Measurements from ENCODE around the gene TNFAIP8L2. TPM values are rescaled to one million over a fixed set of nuclear protein-coding genes. Genes with fewer than 3 reads are reported as not detected.

TNFAIP8L2 gene
- total and polyA plus RNA-seq, 4 donors, result 3.4 to 31.8 (median 19.0) TPM

DNA sequence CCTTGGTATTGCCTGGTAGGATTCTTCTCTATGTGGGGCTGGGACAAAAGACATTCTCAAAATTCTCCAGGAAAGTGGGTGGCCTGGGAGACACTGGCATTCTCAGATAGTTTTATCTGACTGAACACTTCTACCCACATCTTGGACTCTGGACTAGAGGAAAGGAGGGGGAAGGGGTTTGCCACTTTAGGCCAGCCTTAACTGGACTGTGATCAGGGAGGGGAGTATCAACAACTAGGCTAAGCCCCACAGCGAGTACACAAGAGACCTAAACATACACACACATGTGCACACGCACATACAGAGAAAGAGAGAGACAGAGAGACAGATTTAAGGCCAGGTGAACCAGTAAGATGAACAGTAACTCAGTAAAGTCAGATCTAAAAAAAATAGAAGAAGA, 8.8 kb upstream of the TNFAIP8L2 start:
- DNase-seq, result no peak
- ATAC-seq (ENCODE audit: insufficient read depth, low FRiP score), result no peak

DNA sequence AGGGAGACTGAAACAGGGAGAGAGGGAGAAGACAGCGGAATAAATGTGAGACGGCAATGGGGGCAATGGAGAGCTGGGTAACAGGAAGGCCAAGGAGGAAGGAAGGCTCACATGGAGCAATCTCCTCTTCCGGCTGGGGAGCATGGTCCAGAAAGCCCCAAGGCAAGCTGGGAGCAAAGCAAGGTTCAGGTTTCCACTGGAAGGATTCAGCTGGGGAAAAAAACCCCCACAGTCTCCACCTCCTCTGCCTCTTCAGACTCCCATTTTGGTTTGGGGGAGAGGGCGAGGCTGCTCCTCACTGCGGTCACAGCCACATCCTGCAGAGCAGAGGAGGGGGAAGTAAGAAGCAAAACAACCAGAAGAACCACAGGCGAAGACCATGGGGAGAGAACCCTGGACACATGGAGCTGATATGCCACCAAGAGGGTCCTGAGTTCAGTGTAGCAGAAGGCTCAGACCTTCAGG, 650 bp downstream of the TNFAIP8L2 start:
- H3K27me3 ChIP-seq (ENCODE audit: control insufficient read depth in 3 of 3, insufficient read depth in 3 of 3, low read length in 2 of 3), result no peaks in the 10 kb centered on the region
- peak overlapping the region in 1 of 2 donors; percentile 60 for H3K27ac ChIP-seq (ENCODE audit: low read depth in 1 of 2, low read length in 1 of 2)
- peak; percentile 28 for ATAC-seq (ENCODE audit: insufficient read depth, low FRiP score)
- TF ChIP-seq, protein P1, sequence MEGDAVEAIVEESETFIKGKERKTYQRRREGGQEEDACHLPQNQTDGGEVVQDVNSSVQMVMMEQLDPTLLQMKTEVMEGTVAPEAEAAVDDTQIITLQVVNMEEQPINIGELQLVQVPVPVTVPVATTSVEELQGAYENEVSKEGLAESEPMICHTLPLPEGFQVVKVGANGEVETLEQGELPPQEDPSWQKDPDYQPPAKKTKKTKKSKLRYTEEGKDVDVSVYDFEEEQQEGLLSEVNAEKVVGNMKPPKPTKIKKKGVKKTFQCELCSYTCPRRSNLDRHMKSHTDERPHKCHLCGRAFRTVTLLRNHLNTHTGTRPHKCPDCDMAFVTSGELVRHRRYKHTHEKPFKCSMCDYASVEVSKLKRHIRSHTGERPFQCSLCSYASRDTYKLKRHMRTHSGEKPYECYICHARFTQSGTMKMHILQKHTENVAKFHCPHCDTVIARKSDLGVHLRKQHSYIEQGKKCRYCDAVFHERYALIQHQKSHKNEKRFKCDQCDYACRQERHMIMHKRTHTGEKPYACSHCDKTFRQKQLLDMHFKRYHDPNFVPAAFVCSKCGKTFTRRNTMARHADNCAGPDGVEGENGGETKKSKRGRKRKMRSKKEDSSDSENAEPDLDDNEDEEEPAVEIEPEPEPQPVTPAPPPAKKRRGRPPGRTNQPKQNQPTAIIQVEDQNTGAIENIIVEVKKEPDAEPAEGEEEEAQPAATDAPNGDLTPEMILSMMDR (IDR thresholded peaks at IDR 0.05; ENCODE audit: control extremely low read depth, extremely low read depth), result no peak
- no peak overlapping the region for H3K9ac ChIP-seq (ENCODE audit: insufficient read depth in 1 of 2, low read length in 2 of 2)
- 32 to 61% methylated on average over 6 of the region's 6 CpGs for WGBS, 2 donors
- H3K4me3 ChIP-seq, result peak overlapping the region; percentile 13
- H3K9me3 ChIP-seq (ENCODE audit: control insufficient read depth in 4 of 4, insufficient read depth in 3 of 4, low read length in 3 of 4), result no peaks in the 10 kb centered on the region
- DNase-seq, result no peak
- H3K36me3 ChIP-seq (ENCODE audit: control insufficient read depth in 4 of 4, insufficient read depth in 4 of 4, low read length in 4 of 4), result peaks cover 10 to 32% (median 23%) of the 10 kb centered on the region in 4 donors
- H3K4me1 ChIP-seq (ENCODE audit: control insufficient read depth in 5 of 5, insufficient read depth in 5 of 5, low read length in 5 of 5), result peaks cover 0 to 2% (median 0%) of the 10 kb centered on the region in 5 donors

More for the DNA sequence above, 8.8 kb upstream of the TNFAIP8L2 start:
- TF ChIP-seq, protein P1 (IDR thresholded peaks at IDR 0.05; ENCODE audit: control extremely low read depth, extremely low read depth), result no peak
- Histone ChIP-seq H3K27me3 (ENCODE audit: control insufficient read depth in 3 of 3, insufficient read depth in 3 of 3, low read length in 2 of 3) (no peaks in the 10 kb centered on the region), H3K36me3 (ENCODE audit: control insufficient read depth in 4 of 4, insufficient read depth in 4 of 4, low read length in 4 of 4) (peaks cover 0 to 2% (median under 1%) of the 10 kb centered on the region in 4 donors), H3K9me3 (ENCODE audit: control insufficient read depth in 4 of 4, insufficient read depth in 3 of 4, low read length in 3 of 4) (no peaks in the 10 kb centered on the region), H3K4me3 (no peak overlapping the region), H3K27ac (ENCODE audit: low read depth in 1 of 2, low read length in 1 of 2) (peak overlapping the region; percentile 71 to 72), H3K4me1 (ENCODE audit: control insufficient read depth in 5 of 5, insufficient read depth in 5 of 5, low read length in 5 of 5) (peaks cover 7 to 32% (median 12%) of the 10 kb centered on the region in 5 donors), H3K9ac (ENCODE audit: insufficient read depth in 1 of 2, low read length in 2 of 2) (no peak overlapping the region)
- WGBS, 2 donors, result 96 to 100% methylated on average over 2 of the region's 2 CpGs

DNA sequence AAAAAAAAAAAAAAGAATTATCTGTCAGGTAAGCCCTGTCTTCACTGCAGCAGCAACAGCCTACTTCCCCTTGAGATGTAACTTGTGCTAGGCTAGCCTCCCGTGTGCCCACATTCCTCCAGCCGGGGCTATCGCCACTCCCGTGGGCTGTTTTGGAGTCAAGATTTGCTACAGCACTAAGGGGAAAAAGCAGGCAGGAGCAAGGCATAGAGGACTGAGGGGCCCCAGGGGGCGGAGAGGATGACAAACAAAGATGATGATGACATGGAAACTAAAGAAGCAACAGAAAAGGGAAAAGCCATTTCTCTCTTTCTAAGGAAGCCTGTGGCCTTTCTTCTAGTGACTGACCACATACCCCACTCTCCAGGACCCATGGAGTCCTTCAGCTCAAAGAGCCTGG, 1.9 kb downstream of the TNFAIP8L2 start:
- Histone ChIP-seq H3K36me3 (ENCODE audit: control insufficient read depth in 4 of 4, insufficient read depth in 4 of 4, low read length in 4 of 4) (peaks cover 10 to 32% (median 24%) of the 10 kb centered on the region in 4 donors), H3K27me3 (ENCODE audit: control insufficient read depth in 3 of 3, insufficient read depth in 3 of 3, low read length in 2 of 3) (no peaks in the 10 kb centered on the region), H3K9ac (ENCODE audit: insufficient read depth in 1 of 2, low read length in 2 of 2) (no peak overlapping the region), H3K4me3 (no peak overlapping the region), H3K27ac (ENCODE audit: low read depth in 1 of 2, low read length in 1 of 2) (peak overlapping the region in 1 of 2 donors; percentile 17), H3K9me3 (ENCODE audit: control insufficient read depth in 4 of 4, insufficient read depth in 3 of 4, low read length in 3 of 4) (no peaks in the 10 kb centered on the region), H3K4me1 (ENCODE audit: control insufficient read depth in 5 of 5, insufficient read depth in 5 of 5, low read length in 5 of 5) (peaks cover 0 to 2% (median 0%) of the 10 kb centered on the region in 5 donors)
- DNase-seq (no peak), ATAC-seq (ENCODE audit: insufficient read depth, low FRiP score) (no peak)
- TF ChIP-seq, protein P1 (IDR thresholded peaks at IDR 0.05; ENCODE audit: control extremely low read depth, extremely low read depth), result no peak
- 18 to 67% methylated on average over 5 of the region's 5 CpGs for WGBS, 2 donors

Measured in lung (tissue), 12 donors.